Hepatocyte (in vitro differentiated cells): ENCODE results near the gene MT1E.
"Not testable (repeated sequence)": the region's sequence is repeated elsewhere in the genome, so short reads cannot be mapped to it uniquely, and the experiment has no call there.

Experiments used
- EZH2 ChIP-seq: fragments of 200-600 bp; sonication (generic); IDR thresholded peaks from 2 replicates; pipeline ENCODE4 v1.6.1; 2016; ENCODE audit warnings: antibody characterized with exemption, mild to moderate bottlenecking, borderline replicate concordance
- EZH2phosphoT487 ChIP-seq: fragments of 200-600 bp; sonication (generic); IDR thresholded peaks from one replicate; pipeline ENCODE4 v1.6.1; 2018; ENCODE audit warnings: antibody characterized with exemption, mild to moderate bottlenecking, low read depth, moderate library complexity; ENCODE audit not compliant: unreplicated experiment, severe bottlenecking
- TF ChIP-seq, protein P1 (sequence below): fragments of 200-600 bp; sonication (generic); IDR thresholded peaks from 2 replicates; pipeline ENCODE4 v1.5.1; 2016; ENCODE audit warnings: antibody characterized with exemption, mild to moderate bottlenecking; ENCODE audit not compliant: poor library complexity

DNA sequence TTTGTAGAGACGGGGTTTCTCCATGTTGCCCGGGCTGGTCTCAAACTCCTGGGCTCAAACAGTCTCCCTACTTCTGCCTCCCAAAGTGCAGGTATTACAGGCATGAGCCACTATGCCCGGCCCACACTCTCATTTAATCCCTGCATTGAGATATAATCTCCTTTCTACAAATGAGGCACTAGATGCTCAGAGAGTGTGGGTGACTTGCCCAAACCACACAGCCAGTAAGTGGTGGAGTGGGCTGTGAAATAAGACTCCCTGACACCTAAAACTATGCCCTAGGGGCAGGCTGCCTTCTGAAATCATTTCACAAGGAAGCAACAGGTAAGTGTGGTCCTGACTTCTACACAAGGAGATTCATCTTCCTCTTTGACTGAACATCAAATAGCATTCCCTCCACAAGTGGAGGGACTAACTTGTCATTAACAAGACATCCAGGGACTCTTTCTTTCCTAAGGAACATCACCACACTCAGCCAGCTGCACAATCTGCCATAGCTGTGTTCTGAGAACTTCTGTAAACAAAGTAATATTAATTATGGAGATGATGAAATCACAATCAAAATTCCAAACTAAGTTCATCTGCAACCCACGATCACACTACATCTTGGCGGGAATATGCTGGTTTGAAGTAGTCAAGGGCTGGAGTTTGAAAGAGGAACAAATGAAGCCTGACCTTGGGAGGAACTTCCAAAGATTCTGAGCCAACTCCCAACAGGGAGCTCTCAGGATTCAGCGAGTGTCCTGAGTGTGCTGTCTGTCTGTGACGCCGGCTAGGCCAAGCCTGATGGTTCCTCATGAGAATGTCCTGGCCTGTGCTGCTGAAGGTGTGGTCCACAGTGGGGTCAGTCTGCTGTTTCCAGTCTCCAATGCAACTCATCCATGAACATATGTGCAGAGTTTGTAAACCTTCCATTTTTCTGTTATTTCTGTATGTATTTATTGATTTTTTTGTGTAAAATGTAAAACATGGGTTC, 40.0 kb downstream of the MT1E start:
- TF ChIP-seq, protein P1, sequence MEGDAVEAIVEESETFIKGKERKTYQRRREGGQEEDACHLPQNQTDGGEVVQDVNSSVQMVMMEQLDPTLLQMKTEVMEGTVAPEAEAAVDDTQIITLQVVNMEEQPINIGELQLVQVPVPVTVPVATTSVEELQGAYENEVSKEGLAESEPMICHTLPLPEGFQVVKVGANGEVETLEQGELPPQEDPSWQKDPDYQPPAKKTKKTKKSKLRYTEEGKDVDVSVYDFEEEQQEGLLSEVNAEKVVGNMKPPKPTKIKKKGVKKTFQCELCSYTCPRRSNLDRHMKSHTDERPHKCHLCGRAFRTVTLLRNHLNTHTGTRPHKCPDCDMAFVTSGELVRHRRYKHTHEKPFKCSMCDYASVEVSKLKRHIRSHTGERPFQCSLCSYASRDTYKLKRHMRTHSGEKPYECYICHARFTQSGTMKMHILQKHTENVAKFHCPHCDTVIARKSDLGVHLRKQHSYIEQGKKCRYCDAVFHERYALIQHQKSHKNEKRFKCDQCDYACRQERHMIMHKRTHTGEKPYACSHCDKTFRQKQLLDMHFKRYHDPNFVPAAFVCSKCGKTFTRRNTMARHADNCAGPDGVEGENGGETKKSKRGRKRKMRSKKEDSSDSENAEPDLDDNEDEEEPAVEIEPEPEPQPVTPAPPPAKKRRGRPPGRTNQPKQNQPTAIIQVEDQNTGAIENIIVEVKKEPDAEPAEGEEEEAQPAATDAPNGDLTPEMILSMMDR, result not testable (repeated sequence)
- TF ChIP-seq EZH2, EZH2phosphoT487: not testable (repeated sequence)
